K562 (cell line): Measurements from ENCODE around the gene CPVL. TPM values are rescaled to one million over a fixed set of nuclear protein-coding genes. Genes with fewer than 3 reads are reported as not detected.

Experiments used
- ATAC-seq: fragments of 200-7000 bp; cut with Tn5 transposase; 3 replicates; pipeline ENCODE4 v1.9.1; 2020; ENCODE audit warnings: moderate library complexity
- BruUV-seq: library from RNA; stranded (reverse); fragments of 400-500 nt; replicated peaks from 2 replicates; lab custom pipeline; 2021; lab: Mats Ljungman, UMichigan
- CTCF ChIA-PET: fragments of 300-600 bp; formaldehyde crosslinking; extraction: SDS; loops from one replicate; lab custom pipeline; 2021; ENCODE audit warnings: low intra/inter-chr PET ratio; lab: Yijun Ruan, JAX
- POLR2A ChIA-PET: fragments of 300-600, 350-650 bp; sonication (Branson Sonifier 250); formaldehyde crosslinking; extraction: SDS; loops from one replicate; lab custom pipeline; 2021; ENCODE audit warnings: antibody characterized with exemption, inconsistent platforms; lab: Yijun Ruan, JAX
- DNase-seq, 4 experiments: peaks; one replicate each; pipeline versions ENCODE4 v3.0.0 to v3.0.0-alpha.2; 2011 to 2018; ENCODE audit warnings: low spot score in 3 of 4, mixed read lengths in 3 of 4; ENCODE audit errors: extremely low read depth in 1 of 4
- FAIRE-seq: peaks from 2 replicates; lab custom pipeline; 2011; peaks lifted over from hg19 to GRCh38; lab: Jason Lieb, UNC
- H2AFZ ChIP-seq: 2 replicates; pipeline ENCODE4 v1.6.0; 2011; ENCODE audit warnings: low read depth, low read length, control low read depth, inconsistent platforms
- H3K27ac ChIP-seq: fragments of 200-600 bp; 3 replicates; pipeline ENCODE4 v1.8.0; 2011; ENCODE audit warnings: low read depth, mild to moderate bottlenecking, control low read depth, inconsistent platforms, low read length, moderate library complexity, mixed read lengths; ENCODE audit errors: extremely low read depth
- H3K27me3 ChIP-seq, 2 experiments: fragments of 300-600 bp in 1 of 2; 2 replicates in 1 of 2; 3 replicates in 1 of 2; pipeline versions ENCODE4 v1.6.0 to v1.8.0; 2011; ENCODE audit warnings: inconsistent platforms in 2 of 2, low read length in 2 of 2, mild to moderate bottlenecking in 1 of 2, mixed read lengths in 1 of 2, moderate library complexity in 1 of 2; ENCODE audit not compliant: control insufficient read depth in 2 of 2, insufficient read depth in 2 of 2
- H3K36me3 ChIP-seq: fragments of 300-600 bp; 3 replicates; pipeline ENCODE4 v1.8.0; 2011; ENCODE audit warnings: mild to moderate bottlenecking, low read length, inconsistent platforms; ENCODE audit not compliant: control insufficient read depth, insufficient read depth
- H3K4me1 ChIP-seq, 2 experiments: fragments of 200-600 bp in 1 of 2; replicated peaks in 1 of 2; 2 replicates in 1 of 2; 3 replicates in 1 of 2; pipeline versions ENCODE4 v1.5.1 to v1.8.0; 2011; ENCODE audit warnings: inconsistent platforms in 2 of 2, low read length in 2 of 2, mild to moderate bottlenecking in 1 of 2, mixed read lengths in 1 of 2, moderate library complexity in 1 of 2; ENCODE audit not compliant: control insufficient read depth in 2 of 2, insufficient read depth in 2 of 2
- H3K4me2 ChIP-seq: 2 replicates; pipeline ENCODE4 v1.6.1; 2011; ENCODE audit warnings: low read length, control low read depth, inconsistent platforms, mixed read lengths; ENCODE audit not compliant: insufficient read depth
- H3K4me3 ChIP-seq: fragments of 200-600 bp; sonication (generic), shearing (Covaris generic); 2 replicates; pipeline ENCODE4 v1.5.1; 2016; ENCODE audit warnings: control low read depth, inconsistent platforms
- H3K79me2 ChIP-seq: fragments of 200-600 bp; 3 replicates; pipeline ENCODE4 v1.8.0; 2011; ENCODE audit warnings: low read length, inconsistent platforms; ENCODE audit not compliant: control insufficient read depth, insufficient read depth
- H3K9ac ChIP-seq, 2 experiments: 2 replicates each; pipeline versions ENCODE4 v1.6.0 to v1.6.1; 2011; ENCODE audit warnings: low read depth in 2 of 2, low read length in 2 of 2, control low read depth in 1 of 2, inconsistent platforms in 1 of 2, mild to moderate bottlenecking in 1 of 2, mixed read lengths in 1 of 2; ENCODE audit not compliant: insufficient read depth in 1 of 2
- H3K9me1 ChIP-seq: one replicate; pipeline ENCODE4 v1.6.0; 2011; ENCODE audit warnings: inconsistent platforms, mild to moderate bottlenecking, low read length, moderate library complexity; ENCODE audit not compliant: control insufficient read depth, insufficient read depth
- H3K9me3 ChIP-seq: replicated peaks from 2 replicates; pipeline ENCODE4 v1.5.1; 2011; ENCODE audit warnings: low read depth, low read length, inconsistent platforms; ENCODE audit not compliant: control insufficient read depth, insufficient read depth
- H4K20me1 ChIP-seq: replicated peaks from 2 replicates; pipeline ENCODE4 v1.6.1; 2011; ENCODE audit warnings: low read length, inconsistent platforms, mixed read lengths; ENCODE audit not compliant: control insufficient read depth, insufficient read depth
- CBFB ChIP-seq: sonication (generic); formaldehyde crosslinking; IDR thresholded peaks from 2 replicates; pipeline ENCODE4 v1.4.0; 2020; ENCODE audit warnings: mild to moderate bottlenecking, missing genetic modification reagents
- CEBPZ ChIP-seq: fragments of 150-350 bp; IDR thresholded peaks from 2 replicates; pipeline ENCODE4 v1.6.1; 2014; ENCODE audit warnings: low read depth, mild to moderate bottlenecking, low read length, borderline replicate concordance
- ETV5 ChIP-seq: sonication (generic); formaldehyde crosslinking; IDR thresholded peaks from 2 replicates; pipeline ENCODE4 v1.4.0; 2020; ENCODE audit warnings: low read depth, mild to moderate bottlenecking, missing genetic modification reagents
- FOXA3 ChIP-seq, 2 experiments: fragments of 450-650 bp in 1 of 2; sonication (generic) in 1 of 2; formaldehyde crosslinking; IDR thresholded peaks in 1 of 2; conservative IDR thresholded peaks in 1 of 2; 2 replicates each; pipeline versions ENCODE4 v1.4.0 to v1.8.0; 2020 to 2022; ENCODE audit warnings: mild to moderate bottlenecking in 2 of 2, missing genetic modification reagents in 1 of 2
- FOXK1 ChIP-seq: sonication (generic); formaldehyde crosslinking; IDR thresholded peaks from 2 replicates; pipeline ENCODE4 v1.8.0; 2022; ENCODE audit warnings: missing genetic modification reagents, mild to moderate bottlenecking, borderline replicate concordance
- FOXP4 ChIP-seq: sonication (generic); formaldehyde crosslinking; IDR thresholded peaks from 2 replicates; pipeline ENCODE4 v1.8.0; 2022; ENCODE audit warnings: mild to moderate bottlenecking, missing genetic modification reagents, borderline replicate concordance
- GMEB1 ChIP-seq: fragments of 250-450 bp; sonication (Bioruptor Pico); IDR thresholded peaks from 2 replicates; pipeline ENCODE4 v1.4.0; 2020; ENCODE audit warnings: mild to moderate bottlenecking
- SMAD4 ChIP-seq: fragments of 250-450 bp; sonication (Bioruptor Pico); conservative IDR thresholded peaks from 2 replicates; pipeline ENCODE4 v1.8.0; 2021; ENCODE audit warnings: inconsistent platforms, mild to moderate bottlenecking, moderate library complexity
- SRSF1 ChIP-seq: fragments of 200-400 bp; formaldehyde crosslinking; IDR thresholded peaks from 2 replicates; pipeline ENCODE4 v1.6.1; 2017; ENCODE audit warnings: mild to moderate bottlenecking, low read depth, low read length, moderate library complexity
- STAG1 ChIP-seq: sonication (generic); formaldehyde crosslinking; IDR thresholded peaks from 2 replicates; pipeline ENCODE4 v1.5.0; 2020; ENCODE audit warnings: missing genetic modification reagents, borderline replicate concordance
- TAL1 ChIP-seq: fragments of 450-650 bp; IDR thresholded peaks from 2 replicates; pipeline ENCODE4 v1.6.1; 2016; ENCODE audit warnings: mild to moderate bottlenecking
- TCFL5 ChIP-seq: fragments of 250-450 bp; sonication (Bioruptor Pico); conservative IDR thresholded peaks from 2 replicates; pipeline ENCODE4 v1.6.1; 2021; ENCODE audit warnings: mild to moderate bottlenecking, moderate library complexity, matching md5 sums
- WGBS: fragments of 100-300 bp; shearing (Covaris generic); methylation state at CpG from one replicate; pipeline ENCODE4 v1.1.6; 2016; ENCODE audit warnings: low coverage, mixed read lengths; ENCODE audit not compliant: insufficient coverage; ENCODE audit errors: missing lambda C conversion rate; 5-methylcytosine and 5-hydroxymethylcytosine counted together
- in situ Hi-C: fragments of 300-500 bp; cut with MboI; formaldehyde crosslinking; loops from 4 replicates; pipeline ENCODE4 v1.15.0; 2018; ENCODE audit warnings: inconsistent platforms, mixed read lengths
- intact Hi-C: fragments of 100-400 bp; cut with micrococcal nuclease; formaldehyde crosslinking; loops from 2 replicates; pipeline ENCODE4 v1.14.2; 2022
- polyA plus RNA-seq, 8 experiments: library from polyadenylated mRNA; depleted of rRNA in 4 of 8; stranded (reverse) in 5 of 8; unstranded in 3 of 8; fragments of >200 nt; fragmentation: Nextera tagmentation in 2 of 8; fragmentation: Illumina TruSeq in 1 of 8; extraction: Ambion mirVana in 2 of 8; extraction: Trizol in 1 of 8; gene quantifications; 2 replicates each; pipeline versions ENCODE4 v1.2.1 to v1.2.3, GENCODE V29; 2011 to 2014; ENCODE audit warnings: inconsistent platforms in 1 of 8, missing spikeins in 1 of 8
- total RNA-seq, 7 experiments: library from RNA; depleted of rRNA in 6 of 7; stranded (reverse); fragments of >200 nt in 6 of 7; fragmentation: Illumina TruSeq in 2 of 7; extraction: Trizol in 2 of 7; gene quantifications; 2 replicates each; pipeline versions ENCODE4 v1.2.1 to v1.2.3, GENCODE V29; 2011 to 2021; ENCODE audit warnings: low replicate concordance in 1 of 7

The CPVL gene
- total and polyA plus RNA-seq, 9 of the 15 experiments (the other 6 are each of a cell fraction or from before 2014, with no cell fraction given): 0.89 to 2.4 (median 1.5) TPM

- TF ChIP-seq FOXK1 (CRISPR knock-in tag) (no peak), TAL1 (no peak)
These were observed 29.8 kb downstream of the CPVL start (continued) for GRCh38 chr7:29116361-29117200.

GRCh38 chr7:29115753-29116152 lies 30.6 kb downstream of the CPVL start:
- POLR2A ChIA-PET: no interaction called here
- TF ChIP-seq SRSF1 (no peak), CEBPZ (no peak), FOXP4 (CRISPR knock-in tag) (no peak), TCFL5 (CRISPR knock-in tag) (no peak), ETV5 (CRISPR knock-in tag) (no peak), CBFB (CRISPR knock-in tag) (no peak), FOXA3 (CRISPR knock-in tag; conservative IDR thresholded peaks at IDR 0.05 in 1 of 2, IDR thresholded peaks at IDR 0.05 in 1 of 2) (no peak), SMAD4 (CRISPR knock-in tag) (no peak), GMEB1 (CRISPR knock-in tag) (no peak), STAG1 (CRISPR knock-in tag) (no peak)

More at GRCh38 chr7:29115753-29116152, 30.6 kb downstream of the CPVL start:
- no peak overlapping the region for H2AFZ ChIP-seq
- H3K9ac ChIP-seq: no peak overlapping the region
- H4K20me1 ChIP-seq: no peaks in the 10 kb centered on the region
- H3K9me3 ChIP-seq: no peaks in the 10 kb centered on the region
- H3K4me3 ChIP-seq: no peak overlapping the region
- no peaks in the 10 kb centered on the region for H3K9me1 ChIP-seq
- DNase-seq: no peak
- 6% methylated on average over 1 of the region's 1 CpG for WGBS
- no peaks in the 10 kb centered on the region for H3K36me3 ChIP-seq
- H3K4me2 ChIP-seq: no peak overlapping the region
- FAIRE-seq: peak; percentile 23
- CTCF ChIA-PET: no interaction called here
- H3K4me1 ChIP-seq: no peaks in the 10 kb centered on the region
- no TSS peak for BruUV-seq
- no peaks in the 10 kb centered on the region for H3K27me3 ChIP-seq
- intact Hi-C loops: no loop called here
- ATAC-seq: no peak
- no peaks in the 10 kb centered on the region for H3K79me2 ChIP-seq
- in situ Hi-C loops: no loop called here
- no peak overlapping the region for H3K27ac ChIP-seq
